Astrocyte (in vitro differentiated cells and primary cell): Measurements from ENCODE around the gene KCNQ1. TPM values are rescaled to one million over a fixed set of nuclear protein-coding genes. Genes with fewer than 3 reads are reported as not detected.

Experiments
- DNase-seq: peaks from one replicate; pipeline ENCODE4 v3.0.0-alpha.2; 2010; ENCODE audit warnings: low read depth
- FAIRE-seq: peaks from 2 replicates; lab custom pipeline; 2011; peaks lifted over from hg19 to GRCh38; lab: Jason Lieb, UNC
- H2AFZ ChIP-seq: 2 replicates; pipeline ENCODE4 v1.6.0; 2012; ENCODE audit warnings: low read depth, low read length, inconsistent platforms
- H3K27ac ChIP-seq: 2 replicates; pipeline ENCODE4 v1.5.1; 2011; ENCODE audit warnings: low read depth, low read length, inconsistent platforms
- H3K27me3 ChIP-seq: 2 replicates; pipeline ENCODE4 v1.6.0; 2011; ENCODE audit warnings: low read length, inconsistent platforms; ENCODE audit not compliant: insufficient read depth
- H3K36me3 ChIP-seq: 2 replicates; pipeline ENCODE4 v1.5.1; 2011; ENCODE audit warnings: low read length, inconsistent platforms; ENCODE audit not compliant: insufficient read depth
- H3K4me1 ChIP-seq: 2 replicates; pipeline ENCODE4 v1.5.1; 2011; ENCODE audit warnings: low read length, inconsistent platforms; ENCODE audit not compliant: insufficient read depth
- H3K4me2 ChIP-seq: 2 replicates; pipeline ENCODE4 v1.6.0; 2012; ENCODE audit warnings: low read length, inconsistent platforms
- H3K4me3 ChIP-seq: 2 replicates; pipeline ENCODE4 v1.5.1; 2011; ENCODE audit warnings: low read depth, mild to moderate bottlenecking, low read length, inconsistent platforms; ENCODE audit not compliant: insufficient read depth
- H3K79me2 ChIP-seq: 2 replicates; pipeline ENCODE4 v1.6.0; 2012; ENCODE audit warnings: mild to moderate bottlenecking, low read length, inconsistent platforms; ENCODE audit not compliant: insufficient read depth
- H3K9ac ChIP-seq: 2 replicates; pipeline ENCODE4 v1.6.0; 2012; ENCODE audit warnings: mild to moderate bottlenecking, low read length, inconsistent platforms
- H3K9me3 ChIP-seq: 2 replicates; pipeline ENCODE4 v1.5.1; 2012; ENCODE audit warnings: low read depth, mild to moderate bottlenecking, low read length, inconsistent platforms; ENCODE audit not compliant: insufficient read depth
- H4K20me1 ChIP-seq: 2 replicates; pipeline ENCODE4 v1.6.0; 2012; ENCODE audit warnings: low read length, inconsistent platforms; ENCODE audit not compliant: insufficient read depth
- H3K27ac Mint-ChIP-seq: one replicate; pipeline ENCODE4 v1.8.0; 2021; ENCODE audit warnings: mild to moderate bottlenecking, mixed read lengths; ENCODE audit not compliant: unreplicated experiment
- H3K27me3 Mint-ChIP-seq: one replicate; pipeline ENCODE4 v1.8.0; 2021; ENCODE audit warnings: low read depth, mixed read lengths; ENCODE audit not compliant: unreplicated experiment
- H3K36me3 Mint-ChIP-seq: one replicate; pipeline ENCODE4 v1.8.0; 2021; ENCODE audit warnings: low read depth, mixed read lengths; ENCODE audit not compliant: unreplicated experiment
- H3K4me1 Mint-ChIP-seq: one replicate; pipeline ENCODE4 v1.8.0; 2021; ENCODE audit warnings: low read depth, mixed read lengths; ENCODE audit not compliant: unreplicated experiment
- H3K4me3 Mint-ChIP-seq: one replicate; pipeline ENCODE4 v1.8.0; 2021; ENCODE audit warnings: mild to moderate bottlenecking, moderate library complexity, mixed read lengths; ENCODE audit not compliant: unreplicated experiment
- H3K9me3 Mint-ChIP-seq: one replicate; pipeline ENCODE4 v1.8.0; 2021; ENCODE audit warnings: mild to moderate bottlenecking, mixed read lengths; ENCODE audit not compliant: unreplicated experiment
- EZH2 ChIP-seq: IDR thresholded peaks from 2 replicates; pipeline ENCODE4 v1.6.1; 2012; ENCODE audit warnings: mild to moderate bottlenecking, low read length, inconsistent platforms; ENCODE audit not compliant: insufficient read depth
- total RNA-seq: library from RNA; stranded (reverse); gene quantifications from 2 replicates; pipeline ENCODE4 v1.2.1, GENCODE V29; 2021
- TF ChIP-seq, protein P1 (sequence below): IDR thresholded peaks from 2 replicates; pipeline ENCODE4 v1.5.1; 2011; ENCODE audit warnings: low read depth, mild to moderate bottlenecking, inconsistent platforms, low read length, moderate library complexity; ENCODE audit not compliant: insufficient read depth

KCNQ1 gene
- total RNA-seq, 1 donor from 2014 or later = not detected

DNA sequence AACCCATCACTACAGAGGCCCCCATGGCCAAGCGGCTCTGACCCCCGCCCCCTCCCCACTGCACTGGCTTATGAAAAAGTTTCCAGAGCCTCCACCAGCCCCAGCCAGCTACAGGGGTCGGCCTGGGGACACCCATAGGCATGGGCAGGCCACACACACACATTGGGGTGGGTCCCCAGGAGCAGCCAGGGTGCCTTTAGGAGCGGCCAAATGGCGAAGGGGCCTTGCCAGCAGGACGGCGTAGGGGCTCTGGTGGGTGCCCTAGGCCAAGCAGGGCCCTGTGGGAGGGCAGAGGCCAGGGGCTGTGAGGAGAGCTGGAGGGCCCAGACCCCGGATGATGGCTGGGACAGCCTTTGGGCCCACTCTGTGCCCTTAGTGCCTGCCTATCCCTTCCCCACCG, 34.2 kb upstream of the KCNQ1 start:
- Histone ChIP-seq H4K20me1 (no peaks in the 10 kb centered on the region), H2AFZ (no peak overlapping the region), H3K4me3 (no peak overlapping the region), H3K27me3 (peaks cover 3% of the 10 kb centered on the region), H3K9me3 (no peaks in the 10 kb centered on the region), H3K79me2 (no peaks in the 10 kb centered on the region), H3K36me3 (no peaks in the 10 kb centered on the region), H3K4me2 (no peak overlapping the region), H3K27ac (no peak overlapping the region), H3K9ac (no peak overlapping the region), H3K4me1 (no peaks in the 10 kb centered on the region)
- Mint-ChIP-seq H3K36me3 (no peaks in the 10 kb centered on the region), H3K9me3 (no peaks in the 10 kb centered on the region), H3K27me3 (peaks cover 8% of the 10 kb centered on the region), H3K4me1 (no peaks in the 10 kb centered on the region), H3K4me3 (no peak overlapping the region), H3K27ac (no peak overlapping the region)
- no peak for FAIRE-seq
- TF ChIP-seq, protein P1, sequence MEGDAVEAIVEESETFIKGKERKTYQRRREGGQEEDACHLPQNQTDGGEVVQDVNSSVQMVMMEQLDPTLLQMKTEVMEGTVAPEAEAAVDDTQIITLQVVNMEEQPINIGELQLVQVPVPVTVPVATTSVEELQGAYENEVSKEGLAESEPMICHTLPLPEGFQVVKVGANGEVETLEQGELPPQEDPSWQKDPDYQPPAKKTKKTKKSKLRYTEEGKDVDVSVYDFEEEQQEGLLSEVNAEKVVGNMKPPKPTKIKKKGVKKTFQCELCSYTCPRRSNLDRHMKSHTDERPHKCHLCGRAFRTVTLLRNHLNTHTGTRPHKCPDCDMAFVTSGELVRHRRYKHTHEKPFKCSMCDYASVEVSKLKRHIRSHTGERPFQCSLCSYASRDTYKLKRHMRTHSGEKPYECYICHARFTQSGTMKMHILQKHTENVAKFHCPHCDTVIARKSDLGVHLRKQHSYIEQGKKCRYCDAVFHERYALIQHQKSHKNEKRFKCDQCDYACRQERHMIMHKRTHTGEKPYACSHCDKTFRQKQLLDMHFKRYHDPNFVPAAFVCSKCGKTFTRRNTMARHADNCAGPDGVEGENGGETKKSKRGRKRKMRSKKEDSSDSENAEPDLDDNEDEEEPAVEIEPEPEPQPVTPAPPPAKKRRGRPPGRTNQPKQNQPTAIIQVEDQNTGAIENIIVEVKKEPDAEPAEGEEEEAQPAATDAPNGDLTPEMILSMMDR = no peak
- no peak for TF ChIP-seq EZH2
- DNase-seq = no peak

DNA sequence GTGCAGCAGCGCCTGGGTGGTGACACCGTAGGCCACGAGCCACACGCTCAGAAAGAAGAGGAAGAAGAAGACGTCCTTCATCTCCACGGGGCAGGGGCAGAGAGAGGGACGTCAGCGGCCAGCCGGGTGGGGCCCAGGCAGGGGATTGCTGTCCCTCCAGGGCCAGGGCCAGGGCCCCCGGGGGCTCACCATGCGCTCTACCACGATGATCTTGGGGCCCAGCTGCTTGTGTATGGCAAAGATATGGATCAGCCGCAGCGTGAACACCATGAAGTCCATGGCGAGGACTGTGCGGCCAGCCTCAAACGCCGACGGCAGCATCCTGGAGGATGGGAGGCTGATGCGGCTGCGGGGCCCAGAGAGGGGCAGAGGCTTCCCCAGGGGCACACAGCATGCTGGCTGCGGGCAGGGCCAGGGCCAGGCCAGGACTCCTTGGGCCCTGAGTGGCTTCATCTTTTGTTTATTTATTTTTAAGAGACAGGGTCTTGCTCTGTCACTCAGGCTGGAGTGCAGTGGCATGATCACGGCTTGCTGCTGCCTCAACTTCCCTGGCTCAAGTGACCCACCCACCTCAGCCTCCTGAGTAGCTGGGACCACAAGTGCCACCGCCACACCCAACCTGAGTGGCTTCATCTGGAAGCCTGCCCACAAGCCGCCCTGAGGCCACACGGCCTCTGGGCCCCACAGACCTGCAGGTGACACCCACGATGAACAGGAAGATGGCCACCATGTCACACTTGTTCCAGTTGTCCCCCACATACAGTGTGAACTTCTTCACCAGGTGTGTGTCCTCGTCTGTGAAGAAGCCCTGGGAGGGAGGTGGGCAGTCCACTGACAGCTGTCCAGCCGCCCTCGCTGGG, 33.1 kb upstream of the KCNQ1 start:
- Histone ChIP-seq H3K9ac (no peak overlapping the region), H3K27ac (no peak overlapping the region), H3K27me3 (peaks cover 4% of the 10 kb centered on the region), H2AFZ (no peak overlapping the region), H3K9me3 (no peaks in the 10 kb centered on the region), H3K79me2 (no peaks in the 10 kb centered on the region), H4K20me1 (no peaks in the 10 kb centered on the region), H3K4me2 (no peak overlapping the region), H3K4me1 (no peaks in the 10 kb centered on the region), H3K36me3 (no peaks in the 10 kb centered on the region), H3K4me3 (no peak overlapping the region)
- Mint-ChIP-seq H3K9me3 (no peaks in the 10 kb centered on the region), H3K27me3 (peaks cover 11% of the 10 kb centered on the region), H3K36me3 (no peaks in the 10 kb centered on the region), H3K4me3 (no peak overlapping the region), H3K4me1 (no peaks in the 10 kb centered on the region), H3K27ac (no peak overlapping the region)
- DNase-seq = no peak
- no peak for TF ChIP-seq EZH2
- TF ChIP-seq, protein P1 = no peak
- no peak for FAIRE-seq

DNA sequence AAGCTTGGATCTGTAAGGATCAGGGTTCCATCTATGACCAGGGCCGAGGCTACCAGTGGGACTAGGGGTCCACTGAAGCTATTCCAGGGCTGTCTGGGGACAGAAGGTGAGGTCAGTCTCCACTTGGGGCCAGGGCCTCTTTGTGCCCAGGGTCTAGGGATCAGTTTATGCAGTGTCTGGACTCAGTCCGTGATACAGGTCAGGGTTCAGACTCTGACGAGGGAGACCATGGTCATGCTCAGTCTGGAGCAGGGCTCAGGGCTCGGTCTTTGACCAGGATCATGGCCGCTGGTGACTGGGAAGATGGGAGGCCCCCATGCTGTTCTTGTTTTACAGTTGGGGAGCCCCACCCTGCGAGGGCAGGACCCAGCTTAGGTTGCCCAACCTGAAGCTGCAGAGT, 32.5 kb upstream of the KCNQ1 start:
- H3K4me3 ChIP-seq = no peak overlapping the region
- DNase-seq (no peak), FAIRE-seq (no peak)
- H4K20me1 ChIP-seq = no peaks in the 10 kb centered on the region
- no peak overlapping the region for H3K27ac ChIP-seq
- H3K4me1 ChIP-seq = no peaks in the 10 kb centered on the region
- no peak for TF ChIP-seq EZH2
- TF ChIP-seq, protein P1 = no peak
- Mint-ChIP-seq H3K4me3 (no peak overlapping the region), H3K36me3 (no peaks in the 10 kb centered on the region), H3K27ac (no peak overlapping the region), H3K9me3 (no peaks in the 10 kb centered on the region), H3K27me3 (peaks cover 11% of the 10 kb centered on the region), H3K4me1 (no peaks in the 10 kb centered on the region)
- no peaks in the 10 kb centered on the region for H3K79me2 ChIP-seq
- H3K9ac ChIP-seq = no peak overlapping the region
- H3K9me3 ChIP-seq = no peaks in the 10 kb centered on the region
- peaks cover 6% of the 10 kb centered on the region for H3K27me3 ChIP-seq
- no peaks in the 10 kb centered on the region for H3K36me3 ChIP-seq
- H2AFZ ChIP-seq = no peak overlapping the region
- no peak overlapping the region for H3K4me2 ChIP-seq
